Erythroblast (primary cell): ENCODE results near the gene SPART.

Experiments
- DNase-seq, 2 experiments: peaks; one replicate each; lab custom pipeline; 2025; lab: John Stamatoyannopoulos, UW
- GATA1 ChIP-seq: IDR thresholded peaks from 2 replicates; pipeline ENCODE4 v1.6.1; 2011; ENCODE audit warnings: low read depth, mild to moderate bottlenecking, control low read depth, low read length, moderate library complexity
- POLR2A ChIP-seq: IDR thresholded peaks from 2 replicates; pipeline ENCODE4 v1.6.1; 2011; ENCODE audit warnings: mild to moderate bottlenecking, low read length

The SPART gene

GRCh38 chr13:36273431-36273830 lies 72.8 kb downstream of the SPART start:
- no peak for TF ChIP-seq GATA1
- no peak for TF ChIP-seq POLR2A
- no peak for DNase-seq

GRCh38 chr13:36261976-36262375 lies 84.2 kb downstream of the SPART start:
- no peak for TF ChIP-seq GATA1
- no peak for TF ChIP-seq POLR2A
- no peak for DNase-seq

- TF ChIP-seq GATA1, result no peak
- no peak for TF ChIP-seq POLR2A
- DNase-seq, result no peak
Measured at GRCh38 chr13:36261011-36261410, 85.2 kb downstream of the SPART start.

GRCh38 chr13:36259361-36260137 lies 86.6 kb downstream of the SPART start:
- no peak for DNase-seq
- TF ChIP-seq GATA1 (no peak), POLR2A (no peak)

GRCh38 chr13:36258831-36259230 lies 87.4 kb downstream of the SPART start:
- no peak for DNase-seq
- no peak for TF ChIP-seq POLR2A
- no peak for TF ChIP-seq GATA1
